ENCODE measurements around the gene TMIGD1.

The TMIGD1 gene

DNA sequence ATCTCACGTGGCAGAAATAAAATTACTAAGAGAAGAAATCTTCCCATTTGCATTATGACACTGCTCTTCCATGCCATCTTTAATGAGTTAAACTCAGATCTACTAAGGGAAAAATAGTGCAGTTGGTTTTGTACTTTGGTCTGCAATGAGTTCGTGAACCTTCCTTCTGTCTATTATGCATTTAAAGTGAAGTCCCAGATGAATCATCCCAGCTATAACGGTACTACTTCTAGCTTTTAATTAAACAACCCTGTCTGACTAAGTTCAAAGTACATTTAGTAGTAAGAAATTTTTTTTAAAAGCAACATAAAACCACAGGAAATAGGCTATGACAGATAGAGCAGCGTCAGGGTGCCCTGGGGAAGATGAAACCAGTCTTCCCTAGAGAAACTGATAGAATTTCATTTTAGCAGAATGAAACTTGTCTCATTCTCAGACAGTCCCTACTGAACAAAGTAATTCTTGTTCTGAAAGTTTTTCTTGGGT lies 1.8 kb downstream of the TMIGD1 start:
- TF ChIP-seq, protein P1, sequence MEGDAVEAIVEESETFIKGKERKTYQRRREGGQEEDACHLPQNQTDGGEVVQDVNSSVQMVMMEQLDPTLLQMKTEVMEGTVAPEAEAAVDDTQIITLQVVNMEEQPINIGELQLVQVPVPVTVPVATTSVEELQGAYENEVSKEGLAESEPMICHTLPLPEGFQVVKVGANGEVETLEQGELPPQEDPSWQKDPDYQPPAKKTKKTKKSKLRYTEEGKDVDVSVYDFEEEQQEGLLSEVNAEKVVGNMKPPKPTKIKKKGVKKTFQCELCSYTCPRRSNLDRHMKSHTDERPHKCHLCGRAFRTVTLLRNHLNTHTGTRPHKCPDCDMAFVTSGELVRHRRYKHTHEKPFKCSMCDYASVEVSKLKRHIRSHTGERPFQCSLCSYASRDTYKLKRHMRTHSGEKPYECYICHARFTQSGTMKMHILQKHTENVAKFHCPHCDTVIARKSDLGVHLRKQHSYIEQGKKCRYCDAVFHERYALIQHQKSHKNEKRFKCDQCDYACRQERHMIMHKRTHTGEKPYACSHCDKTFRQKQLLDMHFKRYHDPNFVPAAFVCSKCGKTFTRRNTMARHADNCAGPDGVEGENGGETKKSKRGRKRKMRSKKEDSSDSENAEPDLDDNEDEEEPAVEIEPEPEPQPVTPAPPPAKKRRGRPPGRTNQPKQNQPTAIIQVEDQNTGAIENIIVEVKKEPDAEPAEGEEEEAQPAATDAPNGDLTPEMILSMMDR (IDR thresholded peaks at IDR 0.05; ENCODE audit: insufficient read depth, low read depth, low read length, missing control alignments), result no peak
- peak; percentile 82 for DNase-seq (ENCODE audit: low read depth)
- no peak overlapping the region for H3K4me3 ChIP-seq (ENCODE audit: low read depth, low read length)

DNA sequence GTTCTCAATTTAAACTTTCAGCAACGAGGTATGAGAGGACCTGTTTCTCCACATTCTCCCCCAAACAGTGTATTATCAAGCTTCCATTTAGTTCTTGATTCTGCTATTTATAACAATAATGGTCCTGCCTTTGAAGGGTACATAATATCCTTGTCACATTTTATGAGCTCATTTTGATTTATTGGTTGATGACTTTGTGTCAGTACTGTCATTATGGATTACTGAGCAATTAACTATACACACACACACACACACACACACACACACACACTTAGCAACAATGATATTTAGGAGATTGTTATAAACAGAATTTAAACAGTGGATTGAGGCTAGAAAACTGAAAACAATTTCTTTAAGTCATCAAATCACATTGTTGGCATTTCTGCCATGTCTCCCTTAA lies 7.0 kb downstream of the TMIGD1 start:
- no peak overlapping the region for H3K4me3 ChIP-seq (ENCODE audit: low read depth, low read length)
- DNase-seq (ENCODE audit: low read depth), result no peak
- TF ChIP-seq, protein P1 (IDR thresholded peaks at IDR 0.05; ENCODE audit: insufficient read depth, low read depth, low read length, missing control alignments), result no peak

DNA sequence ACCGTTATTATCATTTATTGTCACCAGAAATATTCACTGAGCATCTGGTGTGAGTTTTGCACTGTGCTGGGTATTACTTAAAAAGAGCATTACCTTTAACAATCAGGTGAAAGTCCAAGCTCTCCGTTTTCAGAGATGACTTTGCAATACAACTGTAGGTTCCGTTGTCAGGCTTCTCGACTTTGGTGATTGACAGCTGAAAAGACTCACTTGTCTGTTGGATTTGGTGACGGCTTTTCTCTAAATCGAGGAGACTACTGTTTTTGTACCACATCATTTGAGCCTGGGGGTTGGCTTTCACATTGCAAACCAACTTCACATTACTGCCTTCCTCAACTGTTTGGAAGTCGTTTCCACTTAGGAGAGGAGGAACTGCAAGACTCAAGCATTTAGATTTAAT lies 9.1 kb downstream of the TMIGD1 start:
- DNase-seq (ENCODE audit: low read depth), result no peak
- TF ChIP-seq, protein P1 (IDR thresholded peaks at IDR 0.05; ENCODE audit: insufficient read depth, low read depth, low read length, missing control alignments), result no peak
- H3K4me3 ChIP-seq (ENCODE audit: low read depth, low read length), result no peak overlapping the region

DNA sequence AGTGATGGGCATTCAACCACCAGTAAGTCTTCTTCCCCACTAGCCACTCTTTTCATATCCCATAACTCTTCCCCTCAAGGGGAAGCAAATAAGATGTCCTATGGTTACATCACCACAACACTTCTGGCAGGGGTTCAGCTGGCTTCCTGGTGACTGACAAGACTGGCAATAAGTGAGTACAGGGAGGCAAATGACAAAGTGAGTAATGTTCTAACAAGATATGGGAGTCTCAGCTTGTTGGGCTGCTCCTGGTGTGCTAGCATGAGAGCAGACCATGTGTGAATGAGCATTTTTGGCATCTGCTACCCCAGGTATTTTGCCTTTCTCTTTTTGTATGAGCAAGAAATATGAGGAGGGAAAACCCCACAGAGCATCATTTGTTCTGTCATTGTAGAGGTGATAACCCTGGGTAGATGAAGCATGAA lies 9.9 kb downstream of the TMIGD1 start:
- peak; percentile 24 for DNase-seq (ENCODE audit: low read depth)
- no peak overlapping the region for H3K4me3 ChIP-seq (ENCODE audit: low read depth, low read length)
- TF ChIP-seq, protein P1 (IDR thresholded peaks at IDR 0.05; ENCODE audit: insufficient read depth, low read depth, low read length, missing control alignments), result no peak

DNA sequence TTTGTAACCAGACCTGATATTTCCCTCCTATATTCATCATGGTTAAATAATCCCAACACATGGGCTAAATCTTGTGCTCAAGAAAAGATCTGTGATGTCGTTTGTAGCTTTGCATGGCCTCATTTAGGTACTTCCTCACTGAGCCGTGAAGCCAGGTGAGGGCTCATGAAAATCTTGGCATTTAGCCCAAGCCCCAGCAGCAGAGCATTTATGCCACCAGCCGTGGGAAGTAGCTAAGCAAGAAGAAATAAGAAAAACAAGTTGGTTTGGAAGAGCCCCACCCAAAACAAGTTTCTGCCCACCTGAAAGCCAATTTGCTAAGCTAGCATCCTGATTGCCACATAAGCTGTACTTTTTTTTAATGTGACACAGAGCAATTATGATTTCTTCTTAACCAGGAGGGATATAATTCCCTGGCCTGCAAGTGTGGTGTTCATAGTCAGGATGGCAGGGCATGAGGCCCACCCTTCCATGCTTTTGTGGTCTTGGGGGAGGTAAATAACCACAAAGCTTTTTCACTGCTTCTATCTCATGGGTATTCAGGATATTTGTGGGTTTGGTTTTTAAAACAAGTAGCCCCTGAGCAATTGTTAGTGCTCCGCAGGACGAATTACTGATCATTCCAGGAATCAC lies 10.5 kb downstream of the TMIGD1 start:
- TF ChIP-seq, protein P1 (IDR thresholded peaks at IDR 0.05; ENCODE audit: insufficient read depth, low read depth, low read length, missing control alignments), result no peak
- DNase-seq (ENCODE audit: low read depth), result peak; percentile 65
- no peak overlapping the region for H3K4me3 ChIP-seq (ENCODE audit: low read depth, low read length)

DNA sequence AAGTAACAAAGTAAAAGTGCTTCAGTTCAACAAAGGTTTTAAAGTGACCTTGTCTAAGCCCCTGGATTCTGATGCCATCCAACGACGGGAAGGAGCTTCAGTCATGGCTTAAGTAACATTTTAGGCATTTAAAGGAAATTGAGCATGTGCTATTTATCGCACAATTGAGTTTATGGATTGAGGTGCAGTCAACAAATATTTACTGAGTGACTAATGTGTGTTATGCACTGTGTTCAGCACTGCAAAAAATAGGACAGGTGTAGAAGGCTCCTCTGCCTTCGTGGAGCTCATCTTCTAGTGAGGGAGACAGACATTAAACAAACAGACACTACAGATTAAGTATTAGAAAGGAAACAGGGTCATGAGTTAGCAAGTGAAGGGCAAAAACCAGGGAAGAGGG lies 12.5 kb downstream of the TMIGD1 start:
- no peak overlapping the region for H3K4me3 ChIP-seq (ENCODE audit: low read depth, low read length)
- TF ChIP-seq, protein P1 (IDR thresholded peaks at IDR 0.05; ENCODE audit: insufficient read depth, low read depth, low read length, missing control alignments), result no peak

DNA sequence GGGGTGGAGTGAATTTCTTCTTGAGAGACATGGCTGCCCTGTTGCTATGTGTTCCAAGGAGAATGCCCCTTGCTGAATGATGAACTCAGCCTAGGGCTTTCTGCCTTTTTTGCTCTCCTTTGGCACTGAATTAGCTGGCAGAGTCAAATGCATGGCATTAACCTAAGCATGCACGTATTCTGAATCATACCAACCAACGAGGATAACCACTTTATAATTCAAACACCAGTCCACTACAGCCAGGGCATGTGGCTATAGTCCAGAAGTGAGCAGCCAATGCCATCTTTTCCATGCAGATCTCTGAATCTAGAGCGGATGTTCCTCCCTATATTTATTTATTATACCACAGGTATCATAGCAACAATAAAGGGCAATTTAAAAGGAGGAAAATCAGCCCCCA lies 15.7 kb downstream of the TMIGD1 start:
- TF ChIP-seq, protein P1 (IDR thresholded peaks at IDR 0.05; ENCODE audit: insufficient read depth, low read depth, low read length, missing control alignments), result no peak
- no peak for DNase-seq (ENCODE audit: low read depth)
- no peak overlapping the region for H3K4me3 ChIP-seq (ENCODE audit: low read depth, low read length)

More for the DNA sequence above, 12.5 kb downstream of the TMIGD1 start:
- no peak for DNase-seq (ENCODE audit: low read depth)

Data from GM12865 (cell line).